ENCODE data around the gene ASAP2. TPM values are rescaled to one million over a fixed set of nuclear protein-coding genes. Genes with fewer than 3 reads are reported as not detected.

The ASAP2 gene
- polyA plus RNA-seq, 4 donors: 10.8 to 21.9 (median 13.8) TPM

- no peak for FAIRE-seq
- Histone ChIP-seq H3K36me3 (ENCODE audit: control insufficient read depth in 3 of 3, insufficient read depth in 2 of 3, low read depth in 1 of 3, low read length in 3 of 3) (peaks cover 0 to 29% (median 3%) of the 10 kb centered on the region in 3 donors), H3K27ac (ENCODE audit: low read depth in 1 of 3, low read length in 2 of 3) (no peak overlapping the region), H3K4me3 (ENCODE audit: low read depth in 1 of 3, low read length in 3 of 3) (no peak overlapping the region), H3K4me1 (ENCODE audit: control insufficient read depth in 3 of 3, insufficient read depth in 2 of 3, low read depth in 1 of 3, low read length in 2 of 3) (peaks cover 0 to 13% (median 0%) of the 10 kb centered on the region in 3 donors), H3K9me3 (ENCODE audit: control insufficient read depth in 2 of 2, insufficient read depth in 1 of 2, low read depth in 1 of 2, low read length in 1 of 2) (no peaks in the 10 kb centered on the region), H3K27me3 (ENCODE audit: control insufficient read depth in 3 of 3, insufficient read depth in 3 of 3, low read length in 3 of 3) (no peaks in the 10 kb centered on the region)
- 67 to 82% (median 74%) methylated on average over 5 of the region's 5 CpGs for WGBS, 3 donors
- DNase-seq: no peak
Observed at GRCh38 chr2:9327873-9328352, 121.3 kb downstream of the ASAP2 start.

- H3K4me1 ChIP-seq (ENCODE audit: control insufficient read depth in 3 of 3, insufficient read depth in 2 of 3, low read depth in 1 of 3, low read length in 2 of 3): peaks cover 0 to 13% (median 0%) of the 10 kb centered on the region in 3 donors
- H3K9me3 ChIP-seq (ENCODE audit: control insufficient read depth in 2 of 2, insufficient read depth in 1 of 2, low read depth in 1 of 2, low read length in 1 of 2): no peaks in the 10 kb centered on the region
- DNase-seq (no peak), FAIRE-seq (no peak)
- no peak overlapping the region for H3K27ac ChIP-seq (ENCODE audit: low read depth in 1 of 3, low read length in 2 of 3)
- no peaks in the 10 kb centered on the region for H3K27me3 ChIP-seq (ENCODE audit: control insufficient read depth in 3 of 3, insufficient read depth in 3 of 3, low read length in 3 of 3)
- H3K4me3 ChIP-seq (ENCODE audit: low read depth in 1 of 3, low read length in 3 of 3): no peak overlapping the region
- peaks cover 0 to 21% (median 3%) of the 10 kb centered on the region in 3 donors for H3K36me3 ChIP-seq (ENCODE audit: control insufficient read depth in 3 of 3, insufficient read depth in 2 of 3, low read depth in 1 of 3, low read length in 3 of 3)
- 89 to 94% (median 93%) methylated on average over 5 of the region's 5 CpGs for WGBS, 3 donors
Observed at GRCh38 chr2:9328931-9329330, 122.3 kb downstream of the ASAP2 start.

- FAIRE-seq: no peak
- WGBS, 3 donors: 76 to 86% (median 82%) methylated on average over 5 of the region's 5 CpGs
- H3K4me3 ChIP-seq (ENCODE audit: low read depth in 1 of 3, low read length in 3 of 3): no peak overlapping the region
- DNase-seq: no peak
- peaks cover 0 to 17% (median 0%) of the 10 kb centered on the region in 3 donors for H3K4me1 ChIP-seq (ENCODE audit: control insufficient read depth in 3 of 3, insufficient read depth in 2 of 3, low read depth in 1 of 3, low read length in 2 of 3)
- peaks cover 0 to 24% (median 3%) of the 10 kb centered on the region in 3 donors for H3K36me3 ChIP-seq (ENCODE audit: control insufficient read depth in 3 of 3, insufficient read depth in 2 of 3, low read depth in 1 of 3, low read length in 3 of 3)
- no peak overlapping the region for H3K27ac ChIP-seq (ENCODE audit: low read depth in 1 of 3, low read length in 2 of 3)
- no peaks in the 10 kb centered on the region for H3K9me3 ChIP-seq (ENCODE audit: control insufficient read depth in 2 of 2, insufficient read depth in 1 of 2, low read depth in 1 of 2, low read length in 1 of 2)
- no peaks in the 10 kb centered on the region for H3K27me3 ChIP-seq (ENCODE audit: control insufficient read depth in 3 of 3, insufficient read depth in 3 of 3, low read length in 3 of 3)
Observed at GRCh38 chr2:9329497-9329896, 122.9 kb downstream of the ASAP2 start.

- DNase-seq (no peak), FAIRE-seq (no peak)
- H3K36me3 ChIP-seq (ENCODE audit: control insufficient read depth in 3 of 3, insufficient read depth in 2 of 3, low read depth in 1 of 3, low read length in 3 of 3): peaks cover 0 to 24% (median 3%) of the 10 kb centered on the region in 3 donors
- H3K27me3 ChIP-seq (ENCODE audit: control insufficient read depth in 3 of 3, insufficient read depth in 3 of 3, low read length in 3 of 3): no peaks in the 10 kb centered on the region
- no peak overlapping the region for H3K4me3 ChIP-seq (ENCODE audit: low read depth in 1 of 3, low read length in 3 of 3)
- H3K4me1 ChIP-seq (ENCODE audit: control insufficient read depth in 3 of 3, insufficient read depth in 2 of 3, low read depth in 1 of 3, low read length in 2 of 3): peaks cover 0 to 30% (median 3%) of the 10 kb centered on the region in 3 donors
- whole genome bisulfite sequencing, 3 donors: 70 to 86% (median 76%) methylated on average over 19 of the region's 19 CpGs
- H3K27ac ChIP-seq (ENCODE audit: low read depth in 1 of 3, low read length in 2 of 3): no peak overlapping the region
- no peaks in the 10 kb centered on the region for H3K9me3 ChIP-seq (ENCODE audit: control insufficient read depth in 2 of 2, insufficient read depth in 1 of 2, low read depth in 1 of 2, low read length in 1 of 2)
Observed at GRCh38 chr2:9330612-9331270, 124.1 kb downstream of the ASAP2 start.

- Histone ChIP-seq H3K4me3 (ENCODE audit: low read depth in 1 of 3, low read length in 3 of 3) (no peak overlapping the region), H3K4me1 (ENCODE audit: control insufficient read depth in 3 of 3, insufficient read depth in 2 of 3, low read depth in 1 of 3, low read length in 2 of 3) (peaks cover 0 to 38% (median 9%) of the 10 kb centered on the region in 3 donors), H3K9me3 (ENCODE audit: control insufficient read depth in 2 of 2, insufficient read depth in 1 of 2, low read depth in 1 of 2, low read length in 1 of 2) (no peaks in the 10 kb centered on the region), H3K27me3 (ENCODE audit: control insufficient read depth in 3 of 3, insufficient read depth in 3 of 3, low read length in 3 of 3) (no peaks in the 10 kb centered on the region), H3K36me3 (ENCODE audit: control insufficient read depth in 3 of 3, insufficient read depth in 2 of 3, low read depth in 1 of 3, low read length in 3 of 3) (peaks cover 0 to 24% (median 3%) of the 10 kb centered on the region in 3 donors), H3K27ac (ENCODE audit: low read depth in 1 of 3, low read length in 2 of 3) (no peak overlapping the region)
- peak in 1 of 2 donors; percentile 22 for DNase-seq
- 75 to 81% (median 80%) methylated on average over 7 of the region's 7 CpGs for WGBS, 3 donors
- FAIRE-seq: no peak
Observed at GRCh38 chr2:9331704-9332103, 125.1 kb downstream of the ASAP2 start.

- no peak overlapping the region for H3K27ac ChIP-seq (ENCODE audit: low read depth in 1 of 3, low read length in 2 of 3)
- H3K4me1 ChIP-seq (ENCODE audit: control insufficient read depth in 3 of 3, insufficient read depth in 2 of 3, low read depth in 1 of 3, low read length in 2 of 3): peaks cover 0 to 44% (median 9%) of the 10 kb centered on the region in 3 donors
- H3K27me3 ChIP-seq (ENCODE audit: control insufficient read depth in 3 of 3, insufficient read depth in 3 of 3, low read length in 3 of 3): no peaks in the 10 kb centered on the region
- H3K4me3 ChIP-seq (ENCODE audit: low read depth in 1 of 3, low read length in 3 of 3): no peak overlapping the region
- WGBS, 3 donors: 69 to 83% (median 78%) methylated on average over 13 of the region's 13 CpGs
- no peak for FAIRE-seq
- no peaks in the 10 kb centered on the region for H3K9me3 ChIP-seq (ENCODE audit: control insufficient read depth in 2 of 2, insufficient read depth in 1 of 2, low read depth in 1 of 2, low read length in 1 of 2)
- DNase-seq: no peak
- H3K36me3 ChIP-seq (ENCODE audit: control insufficient read depth in 3 of 3, insufficient read depth in 2 of 3, low read depth in 1 of 3, low read length in 3 of 3): peaks cover 0 to 24% (median 3%) of the 10 kb centered on the region in 3 donors
Observed at GRCh38 chr2:9332136-9332852, 125.7 kb downstream of the ASAP2 start.

- no peaks in the 10 kb centered on the region for H3K27me3 ChIP-seq (ENCODE audit: control insufficient read depth in 3 of 3, insufficient read depth in 3 of 3, low read length in 3 of 3)
- peaks cover 0 to 47% (median 9%) of the 10 kb centered on the region in 3 donors for H3K4me1 ChIP-seq (ENCODE audit: control insufficient read depth in 3 of 3, insufficient read depth in 2 of 3, low read depth in 1 of 3, low read length in 2 of 3)
- peak in 1 of 2 donors; percentile 51 for DNase-seq
- no peaks in the 10 kb centered on the region for H3K9me3 ChIP-seq (ENCODE audit: control insufficient read depth in 2 of 2, insufficient read depth in 1 of 2, low read depth in 1 of 2, low read length in 1 of 2)
- 61 to 78% (median 72%) methylated on average over 6 of the region's 6 CpGs for WGBS, 3 donors
- peak overlapping the region in 1 of 3 donors; percentile 35 for H3K27ac ChIP-seq (ENCODE audit: low read depth in 1 of 3, low read length in 2 of 3)
- H3K36me3 ChIP-seq (ENCODE audit: control insufficient read depth in 3 of 3, insufficient read depth in 2 of 3, low read depth in 1 of 3, low read length in 3 of 3): peaks cover 0 to 24% (median 3%) of the 10 kb centered on the region in 3 donors
- H3K4me3 ChIP-seq (ENCODE audit: low read depth in 1 of 3, low read length in 3 of 3): no peak overlapping the region
- FAIRE-seq: no peak
Observed at GRCh38 chr2:9332853-9333245, 126.2 kb downstream of the ASAP2 start.

- DNase-seq (peak; percentile 83 to 85), FAIRE-seq (no peak)
- no peaks in the 10 kb centered on the region for H3K9me3 ChIP-seq (ENCODE audit: control insufficient read depth in 2 of 2, insufficient read depth in 1 of 2, low read depth in 1 of 2, low read length in 1 of 2)
- H3K27me3 ChIP-seq (ENCODE audit: control insufficient read depth in 3 of 3, insufficient read depth in 3 of 3, low read length in 3 of 3): no peaks in the 10 kb centered on the region
- H3K4me1 ChIP-seq (ENCODE audit: control insufficient read depth in 3 of 3, insufficient read depth in 2 of 3, low read depth in 1 of 3, low read length in 2 of 3): peaks cover 0 to 47% (median 9%) of the 10 kb centered on the region in 3 donors
- H3K36me3 ChIP-seq (ENCODE audit: control insufficient read depth in 3 of 3, insufficient read depth in 2 of 3, low read depth in 1 of 3, low read length in 3 of 3): peaks cover 0 to 25% (median 3%) of the 10 kb centered on the region in 3 donors
- H3K27ac ChIP-seq (ENCODE audit: low read depth in 1 of 3, low read length in 2 of 3): peak overlapping the region; percentile 15 to 47 (median 19)
- 37 to 52% (median 41%) methylated on average over 7 of the region's 7 CpGs for WGBS, 3 donors
- H3K4me3 ChIP-seq (ENCODE audit: low read depth in 1 of 3, low read length in 3 of 3): no peak overlapping the region
Observed at GRCh38 chr2:9333591-9334171, 127.1 kb downstream of the ASAP2 start.

Measured in small intestine (tissue), 7 donors.